ENCODE results near the gene MRGPRD. TPM values are rescaled to one million over a fixed set of nuclear protein-coding genes. Genes with fewer than 3 reads are reported as not detected.

Gene MRGPRD
- total and polyA plus RNA-seq, 2 donors (not counting 1 experiment from before 2014, with no cell fraction given) = not detected

GRCh38 chr11:69004411-69005182, 23.8 kb upstream of the MRGPRD start:
- no peak for DNase-seq
- H3K4me1 Mint-ChIP-seq = no peaks in the 10 kb centered on the region
- WGBS (ENCODE audit: insufficient coverage) = 85% methylated on average over 9 of the region's 13 CpGs
- no peaks in the 10 kb centered on the region for H3K79me2 ChIP-seq (ENCODE audit: control insufficient read depth, insufficient read depth, low read length)
- no peak for TF ChIP-seq EZH2 (IDR thresholded peaks at IDR 0.05; ENCODE audit: borderline replicate concordance, insufficient read depth, low read depth, low read length, poor library complexity, severe bottlenecking)
- intact Hi-C loops (cut with micrococcal nuclease) = no loop called here
- ChIA-PET CTCF (no interaction called here), POLR2A (no interaction called here)
- H3K4me3 ChIP-seq (ENCODE audit: control extremely low read depth in 1 of 5, extremely low read depth in 1 of 5, insufficient read depth in 1 of 5, low read depth in 2 of 5, low read length in 4 of 5) = no peak overlapping the region
- no peaks in the 10 kb centered on the region for H4K20me1 ChIP-seq (ENCODE audit: control insufficient read depth, insufficient read depth, low read length, poor library complexity, severe bottlenecking)
- peaks cover 29% of the 10 kb centered on the region for H3K27me3 Mint-ChIP-seq
- H3K36me3 ChIP-seq (replicated peaks in 1 of 2; ENCODE audit: control extremely low read depth in 1 of 2, control insufficient read depth in 1 of 2, extremely low read depth in 1 of 2, insufficient read depth in 2 of 2, low read length in 1 of 2) = no peaks in the 10 kb centered on the region
- H2AFZ ChIP-seq (ENCODE audit: insufficient read depth, low read depth, low read length, poor library complexity, severe bottlenecking) = no peak overlapping the region
- H3K9me3 ChIP-seq (ENCODE audit: control extremely low read depth in 1 of 3, control insufficient read depth in 2 of 3, insufficient read depth in 1 of 3, low read length in 2 of 3) = no peaks in the 10 kb centered on the region
- H3K4me3 Mint-ChIP-seq = no peak overlapping the region
- no peak overlapping the region for H3K27ac Mint-ChIP-seq
- no peak overlapping the region for H3K27ac ChIP-seq (ENCODE audit: low read length in 2 of 2)
- no peak overlapping the region for H3K4me2 ChIP-seq (replicated peaks; ENCODE audit: low read depth, low read length, poor library complexity, severe bottlenecking)
- no peaks in the 10 kb centered on the region for H3K9me3 Mint-ChIP-seq (ENCODE audit: insufficient read depth)
- H3K9ac ChIP-seq (ENCODE audit: low read length) = no peak overlapping the region
- no peak for ATAC-seq (ENCODE audit: low read depth)
- peaks cover 0 to 15% (median 1%) of the 10 kb centered on the region in 4 experiments for H3K27me3 ChIP-seq (replicated peaks in 1 of 4; ENCODE audit: control extremely low read depth in 1 of 4, control insufficient read depth in 3 of 4, insufficient read depth in 4 of 4, low read length in 3 of 4)
- no peaks in the 10 kb centered on the region for H3K4me1 ChIP-seq (ENCODE audit: control insufficient read depth in 2 of 2, insufficient read depth in 2 of 2, low read length in 2 of 2)

GRCh38 chr11:69003866-69004367, 23.1 kb upstream of the MRGPRD start:
- Histone ChIP-seq H3K4me3 (ENCODE audit: control extremely low read depth in 1 of 5, extremely low read depth in 1 of 5, insufficient read depth in 1 of 5, low read depth in 2 of 5, low read length in 4 of 5) (no peak overlapping the region), H2AFZ (ENCODE audit: insufficient read depth, low read depth, low read length, poor library complexity, severe bottlenecking) (no peak overlapping the region), H3K79me2 (ENCODE audit: control insufficient read depth, insufficient read depth, low read length) (no peaks in the 10 kb centered on the region), H3K27me3 (replicated peaks in 1 of 4; ENCODE audit: control extremely low read depth in 1 of 4, control insufficient read depth in 3 of 4, insufficient read depth in 4 of 4, low read length in 3 of 4) (peaks cover 0 to 15% (median 1%) of the 10 kb centered on the region in 4 experiments), H3K4me1 (ENCODE audit: control insufficient read depth in 2 of 2, insufficient read depth in 2 of 2, low read length in 2 of 2) (no peaks in the 10 kb centered on the region), H4K20me1 (ENCODE audit: control insufficient read depth, insufficient read depth, low read length, poor library complexity, severe bottlenecking) (no peaks in the 10 kb centered on the region), H3K4me2 (replicated peaks; ENCODE audit: low read depth, low read length, poor library complexity, severe bottlenecking) (no peak overlapping the region), H3K27ac (ENCODE audit: low read length in 2 of 2) (no peak overlapping the region), H3K9me3 (ENCODE audit: control extremely low read depth in 1 of 3, control insufficient read depth in 2 of 3, insufficient read depth in 1 of 3, low read length in 2 of 3) (no peaks in the 10 kb centered on the region), H3K36me3 (replicated peaks in 1 of 2; ENCODE audit: control extremely low read depth in 1 of 2, control insufficient read depth in 1 of 2, extremely low read depth in 1 of 2, insufficient read depth in 2 of 2, low read length in 1 of 2) (no peaks in the 10 kb centered on the region), H3K9ac (ENCODE audit: low read length) (no peak overlapping the region)
- Mint-ChIP-seq H3K9me3 (ENCODE audit: insufficient read depth) (no peaks in the 10 kb centered on the region), H3K27me3 (peaks cover 30% of the 10 kb centered on the region), H3K27ac (no peak overlapping the region), H3K4me3 (no peak overlapping the region), H3K4me1 (no peaks in the 10 kb centered on the region)
- ChIA-PET POLR2A (no interaction called here), CTCF (no interaction called here)
- 90% methylated on average over 20 of the region's 20 CpGs for WGBS (ENCODE audit: insufficient coverage)
- ATAC-seq (ENCODE audit: low read depth) (no peak), DNase-seq (no peak)
- no peak for TF ChIP-seq EZH2 (IDR thresholded peaks at IDR 0.05; ENCODE audit: borderline replicate concordance, insufficient read depth, low read depth, low read length, poor library complexity, severe bottlenecking)
- intact Hi-C loops (cut with micrococcal nuclease) = no loop called here
